Activated T-cell treated with anti-CD3 and anti-CD28 coated beads for 1 hour (primary cell): Measurements from ENCODE around the gene OPA3.

ENCODE experiments used
- DNase-seq: peaks from one replicate; pipeline ENCODE4 v3.0.0-alpha.2; 2020; ENCODE audit warnings: low read depth

Gene OPA3

DNA sequence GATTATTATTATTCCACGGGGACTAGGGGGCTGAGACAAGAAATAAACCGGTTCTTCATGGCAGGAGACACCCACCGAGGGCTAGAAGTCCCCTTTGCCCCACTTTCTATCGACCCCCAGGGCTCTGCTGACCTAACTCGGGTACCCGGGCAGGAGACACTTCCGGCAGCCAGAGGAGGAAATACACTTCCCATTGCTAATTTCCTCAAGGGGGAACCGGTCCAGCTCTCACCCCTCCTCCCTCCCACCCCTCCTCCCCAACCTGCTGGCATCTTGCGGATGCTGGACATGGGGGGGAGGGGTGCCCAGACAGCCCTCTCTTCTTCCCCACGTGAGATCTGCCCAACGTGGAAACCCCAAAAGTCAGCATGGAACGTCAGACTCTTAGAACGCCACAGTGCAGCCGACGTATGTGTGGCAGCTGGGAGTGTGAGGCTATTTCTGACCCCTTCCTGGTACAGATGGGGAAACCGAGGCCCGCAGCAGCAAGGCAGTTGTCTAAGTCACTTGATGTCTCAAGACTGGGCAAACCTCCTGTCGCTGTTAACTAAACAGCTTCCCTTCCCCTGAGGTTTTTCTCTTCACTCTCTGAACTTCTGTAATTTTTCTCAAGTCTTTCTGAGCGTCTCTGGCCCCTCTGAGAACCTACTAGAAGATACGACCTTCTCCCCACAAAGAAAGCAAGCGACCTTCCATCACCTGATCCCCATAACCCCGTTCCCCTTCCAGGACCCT lies 13.8 kb upstream of the OPA3 start:
- no peak for DNase-seq

GRCh38 chr19:45597425-45598111 lies 13.0 kb upstream of the OPA3 start:
- no peak for DNase-seq

DNA sequence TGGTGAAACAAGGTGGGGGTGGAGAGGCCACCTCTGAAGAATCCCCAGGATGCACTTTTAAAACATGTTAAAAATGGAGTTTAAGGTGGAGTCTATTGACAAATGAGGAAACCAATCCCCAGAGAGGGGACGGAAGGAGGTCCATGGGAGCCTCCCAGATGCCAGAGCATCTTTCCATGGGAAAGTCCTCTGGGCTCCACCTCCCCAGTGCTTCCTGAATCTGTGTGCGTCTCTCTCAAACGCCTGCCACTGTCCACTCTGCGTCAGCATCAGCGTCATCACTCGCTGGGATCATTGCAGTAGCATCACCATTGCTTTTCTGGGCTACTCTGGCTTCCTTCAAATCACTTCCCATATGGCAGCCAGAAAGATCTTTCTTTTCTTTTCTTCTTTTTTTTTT lies 11.2 kb upstream of the OPA3 start:
- no peak for DNase-seq

GRCh38 chr19:45593520-45593919 lies 8.9 kb upstream of the OPA3 start:
- no peak for DNase-seq

DNA sequence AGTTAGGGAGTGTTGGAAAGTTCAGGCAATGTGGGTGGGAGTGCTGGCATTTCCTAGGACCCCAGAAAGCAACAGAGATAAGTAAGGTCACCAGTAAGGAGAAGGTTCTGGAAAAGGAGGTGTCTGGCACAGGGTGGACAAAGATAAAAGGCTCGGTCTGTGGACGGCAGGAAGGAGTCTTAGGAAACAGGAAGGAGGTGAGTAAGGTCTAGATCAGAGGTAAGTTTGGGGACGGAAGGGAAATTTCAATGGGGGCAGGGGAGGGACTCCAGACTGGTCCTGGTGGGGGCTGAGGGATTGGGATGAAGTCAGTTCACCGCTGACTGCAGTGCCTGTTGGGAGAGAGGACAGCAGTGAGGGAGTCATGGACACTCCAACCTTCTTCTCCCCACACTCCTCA lies 7.8 kb upstream of the OPA3 start:
- DNase-seq = no peak

DNA sequence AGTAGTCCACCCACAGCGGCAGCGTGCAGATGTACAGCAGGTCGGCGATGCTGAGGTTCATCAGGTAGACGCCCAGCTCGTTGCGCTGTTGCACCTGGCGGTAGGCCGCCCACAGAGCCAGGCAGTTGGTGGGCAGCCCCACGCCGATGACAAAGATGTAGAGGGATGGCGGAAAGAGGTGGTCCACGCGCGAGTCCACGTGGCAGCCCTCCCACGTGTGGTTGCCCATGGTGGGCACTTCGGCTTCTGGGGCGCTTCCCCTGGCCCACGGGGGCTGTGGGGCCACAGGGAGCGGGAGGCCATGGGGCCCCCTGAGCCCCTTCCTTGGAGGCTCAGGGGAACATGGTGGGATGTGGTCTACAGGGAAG lies 7.0 kb upstream of the OPA3 start:
- DNase-seq = no peak

DNA sequence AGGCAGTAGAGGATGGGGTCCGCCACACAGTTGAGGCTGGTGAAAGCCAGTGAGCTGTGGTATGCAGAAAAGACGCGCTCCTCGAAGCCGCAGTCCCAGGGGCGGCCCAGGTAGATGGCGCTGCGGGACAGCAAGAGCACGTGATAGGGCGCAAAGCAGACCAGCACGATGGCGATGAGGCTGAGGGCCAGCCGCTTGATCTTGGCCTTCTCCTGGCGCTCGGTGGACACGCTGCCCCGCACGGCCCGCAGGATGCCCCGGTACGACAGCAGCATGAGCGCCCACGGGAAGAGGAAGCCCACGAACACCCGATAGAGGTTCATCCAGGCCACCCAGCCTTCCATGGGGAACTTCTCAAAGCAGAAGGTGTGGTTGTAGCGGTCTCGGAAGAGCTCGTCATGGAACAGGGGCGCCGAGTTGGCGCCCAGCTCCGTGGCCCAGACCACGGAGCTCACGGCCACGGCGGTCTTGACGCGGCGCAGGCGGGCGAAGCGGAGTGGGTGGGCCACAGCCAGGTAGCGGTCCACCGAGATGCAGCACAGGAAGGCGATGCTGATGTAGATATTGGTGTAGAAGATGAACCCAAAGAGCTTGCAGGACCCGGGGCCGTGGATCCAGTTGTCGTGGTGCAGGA lies 6.5 kb upstream of the OPA3 start:
- DNase-seq = peak; percentile 18

GRCh38 chr19:45590300-45591003 lies 5.8 kb upstream of the OPA3 start:
- no peak for DNase-seq

DNA sequence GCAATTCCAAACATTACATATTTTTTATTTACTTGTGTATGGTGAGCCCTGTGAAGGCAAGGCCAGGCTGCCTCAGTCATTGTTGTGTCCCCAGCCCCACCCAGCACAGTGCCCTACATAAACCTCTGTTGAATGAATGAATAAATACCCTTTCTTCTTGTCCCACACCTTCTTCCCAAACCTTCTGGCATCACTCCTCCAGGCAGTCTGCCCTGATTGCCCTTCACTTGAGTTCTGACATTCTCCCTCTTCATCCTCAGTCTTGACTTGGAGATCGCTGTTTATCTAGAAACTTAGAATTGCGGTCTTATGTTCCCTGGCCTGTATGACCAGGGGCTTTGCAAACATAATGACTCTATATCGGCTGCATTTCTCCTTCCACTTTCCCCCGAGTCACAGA lies 5.2 kb upstream of the OPA3 start:
- no peak for DNase-seq

GRCh38 chr19:45587873-45588272 lies 3.3 kb upstream of the OPA3 start:
- no peak for DNase-seq

DNA sequence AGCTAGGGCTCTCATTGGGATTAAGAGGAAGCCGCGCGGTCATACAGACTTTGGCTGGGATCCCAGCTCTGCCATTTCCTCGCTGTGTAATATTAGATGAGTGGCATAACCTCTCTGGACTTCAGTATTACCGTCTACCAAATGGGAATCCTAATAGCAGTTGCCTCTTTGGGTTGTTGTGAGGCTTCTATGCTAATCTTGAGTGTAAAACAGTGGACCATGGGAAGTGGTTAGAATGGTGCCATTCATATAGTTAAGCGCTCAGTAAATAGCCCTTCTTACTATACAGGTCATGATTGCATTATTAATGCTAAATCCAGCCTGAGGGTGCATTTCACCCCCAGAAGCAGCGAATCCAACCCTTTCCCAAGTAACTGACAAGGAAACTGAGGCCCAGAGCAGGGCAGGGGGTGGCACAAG lies 566 bp upstream of the OPA3 start:
- DNase-seq = no peak

DNA sequence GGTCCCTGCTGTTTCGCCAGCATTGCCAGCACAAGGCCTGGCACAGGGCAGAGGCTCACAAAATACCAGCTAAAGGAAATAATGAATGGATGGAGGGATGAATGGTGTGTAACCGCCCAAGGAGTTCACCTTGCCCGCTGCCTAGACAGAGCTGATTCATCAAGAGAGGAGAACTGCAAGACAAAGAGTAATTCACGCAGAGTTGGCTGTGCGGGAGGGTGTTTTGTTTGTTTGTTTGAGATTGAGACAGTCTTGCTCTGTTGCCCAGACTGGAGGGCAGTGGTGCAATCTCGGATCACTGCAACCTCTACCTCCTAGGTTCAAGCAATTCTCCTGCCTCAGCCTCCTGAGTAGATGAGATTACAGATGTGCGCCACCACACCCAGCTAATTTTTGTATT lies 3.0 kb downstream of the OPA3 start:
- DNase-seq = no peak

GRCh38 chr19:45578861-45579260 lies 5.7 kb downstream of the OPA3 start:
- DNase-seq = no peak

DNA sequence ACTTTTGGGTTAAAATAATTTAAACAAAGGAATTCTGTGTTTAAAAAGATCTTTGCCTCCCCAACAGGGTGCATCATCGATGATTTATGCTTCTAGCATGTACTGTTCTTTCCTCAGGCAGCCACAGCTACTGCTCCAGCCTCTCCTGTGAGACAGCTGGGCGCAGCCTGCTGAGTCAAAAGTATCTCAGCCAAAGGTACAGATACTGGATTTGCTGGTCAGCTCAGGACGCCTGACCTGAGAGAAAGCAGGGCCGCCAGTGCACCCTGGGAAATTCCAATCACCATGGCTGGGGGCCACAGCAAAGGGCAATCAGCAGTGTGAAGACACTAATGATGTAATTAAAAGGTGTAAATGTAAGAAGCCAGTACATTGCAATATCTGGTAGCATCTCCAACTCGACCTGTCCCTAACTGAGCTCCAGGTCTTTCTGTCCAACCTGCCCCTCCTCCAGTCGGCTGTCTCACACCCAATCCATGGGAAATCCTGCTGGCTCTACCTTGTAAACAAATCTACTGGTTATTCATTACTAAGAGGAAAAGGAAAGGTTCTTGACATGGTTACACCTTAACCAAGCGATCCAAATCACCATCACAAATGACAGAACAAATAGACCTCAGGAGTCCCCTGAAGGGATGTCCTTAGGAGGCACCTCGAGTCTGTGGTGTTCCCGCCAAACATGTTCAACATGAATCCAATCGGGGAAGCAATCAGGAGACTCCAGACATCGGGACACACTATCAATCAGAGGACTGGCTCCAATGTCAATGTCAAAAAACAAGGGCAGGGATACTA lies 7.3 kb downstream of the OPA3 start:
- DNase-seq = no peak

DNA sequence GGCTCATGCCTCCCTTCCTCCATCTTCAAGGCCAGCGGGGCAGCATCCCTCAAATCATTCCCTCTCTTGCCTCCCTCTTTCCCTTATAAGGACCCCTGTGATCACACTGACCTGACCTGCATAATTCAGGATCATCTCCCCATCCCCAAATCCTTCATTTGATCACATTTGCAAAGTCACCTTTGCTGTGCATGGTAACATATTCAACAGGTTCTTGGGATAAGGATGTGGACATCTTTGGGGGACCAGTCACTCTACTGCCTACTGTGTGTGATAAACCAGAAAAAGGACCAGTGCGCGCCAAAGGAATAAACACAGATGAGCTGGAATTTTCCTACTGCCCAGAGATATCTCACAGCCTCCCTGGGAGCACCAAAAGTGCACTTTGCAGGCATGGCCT lies 7.9 kb downstream of the OPA3 start:
- no peak for DNase-seq

DNA sequence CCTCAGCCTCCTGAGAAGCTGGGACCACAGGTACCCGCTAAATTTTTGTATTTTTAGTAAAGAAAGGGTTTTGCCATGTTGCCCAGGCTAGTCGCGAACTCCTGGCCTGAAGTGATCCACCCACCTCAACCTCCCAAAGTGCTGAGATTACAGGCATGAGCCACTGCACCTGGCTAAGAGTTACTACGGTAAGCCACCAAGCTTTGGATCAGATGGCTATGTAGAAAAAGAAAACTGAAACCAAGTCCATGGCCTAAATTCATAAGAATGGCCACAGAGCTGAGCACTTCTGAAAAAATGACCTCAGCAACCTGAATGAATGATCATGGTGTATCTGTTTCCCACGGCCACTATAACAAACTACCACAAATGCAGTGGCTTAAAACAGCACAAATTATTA lies 9.4 kb downstream of the OPA3 start:
- DNase-seq = no peak

GRCh38 chr19:45574526-45574925 lies 10.1 kb downstream of the OPA3 start:
- DNase-seq = no peak

DNA sequence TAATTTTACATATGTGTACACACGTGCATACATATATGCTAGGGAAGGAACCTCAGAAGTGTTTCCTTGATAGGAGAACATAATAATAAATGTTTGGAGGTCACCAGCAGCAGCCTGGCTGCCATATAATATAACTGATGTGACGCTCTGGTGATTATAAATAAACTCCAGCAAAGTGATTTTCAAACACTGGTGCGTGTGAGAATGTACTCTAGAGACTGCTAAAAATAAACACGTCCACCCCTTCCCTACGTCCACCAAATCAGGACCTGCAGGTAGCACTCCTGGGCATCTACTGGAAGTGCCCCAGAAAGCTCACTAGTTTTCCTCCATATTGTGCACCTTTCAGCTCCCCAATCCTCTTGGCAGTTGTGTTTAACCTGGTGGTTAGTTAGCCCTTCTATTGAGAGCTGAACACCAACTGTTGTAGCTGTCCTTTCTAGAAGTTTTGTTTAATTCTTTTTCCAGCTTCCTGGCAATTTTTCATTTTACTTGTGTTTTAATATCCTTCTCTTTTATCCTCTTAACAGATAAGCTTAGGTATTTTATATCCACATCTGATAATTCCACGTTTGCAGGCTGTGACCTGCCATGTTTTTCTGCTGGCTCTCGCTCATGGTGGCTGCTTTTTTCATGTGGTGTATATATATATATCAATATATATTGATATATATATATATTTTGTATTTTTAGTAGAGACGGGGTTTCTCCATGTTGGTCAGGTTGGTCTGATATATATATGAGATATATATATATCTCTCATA lies 13.0 kb downstream of the OPA3 start:
- DNase-seq = no peak

DNA sequence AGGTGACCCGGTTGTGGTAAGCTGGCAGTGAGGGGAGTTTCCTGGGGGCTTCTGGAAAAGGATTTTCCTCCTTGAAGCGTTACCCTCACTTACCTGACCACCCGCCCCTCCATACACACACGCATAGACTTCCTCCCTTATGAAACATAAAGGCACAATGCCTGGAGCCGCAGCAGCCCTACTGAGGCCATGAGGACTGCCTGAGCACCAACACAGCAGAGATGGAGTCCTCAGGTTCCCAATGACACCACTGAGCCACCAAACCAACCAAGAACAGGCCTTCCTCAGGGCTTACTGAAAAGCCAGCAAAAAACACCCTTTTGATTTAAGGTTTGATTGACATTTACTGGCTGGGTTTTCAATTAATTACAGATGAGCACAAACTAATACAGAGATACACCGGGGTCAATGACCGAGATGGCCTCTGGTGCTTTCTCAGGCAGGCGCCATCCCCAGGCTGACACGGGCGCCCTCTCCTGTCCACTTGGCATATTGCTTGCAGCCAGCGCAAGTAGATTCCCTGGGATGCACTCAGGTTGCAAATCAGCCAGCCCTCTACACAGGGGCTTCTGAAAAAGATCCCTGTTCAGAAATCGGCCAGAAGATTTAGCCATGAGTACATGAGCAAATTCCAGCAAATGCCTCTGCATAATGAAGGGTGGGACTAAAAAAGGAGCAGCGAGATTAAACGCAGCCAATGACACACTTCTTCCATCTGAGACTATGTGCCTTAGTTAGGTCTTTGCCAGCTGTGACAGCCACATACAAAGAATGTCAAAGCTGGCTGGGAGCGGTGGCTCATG lies 14.8 kb downstream of the OPA3 start:
- DNase-seq = peak; percentile 38

DNA sequence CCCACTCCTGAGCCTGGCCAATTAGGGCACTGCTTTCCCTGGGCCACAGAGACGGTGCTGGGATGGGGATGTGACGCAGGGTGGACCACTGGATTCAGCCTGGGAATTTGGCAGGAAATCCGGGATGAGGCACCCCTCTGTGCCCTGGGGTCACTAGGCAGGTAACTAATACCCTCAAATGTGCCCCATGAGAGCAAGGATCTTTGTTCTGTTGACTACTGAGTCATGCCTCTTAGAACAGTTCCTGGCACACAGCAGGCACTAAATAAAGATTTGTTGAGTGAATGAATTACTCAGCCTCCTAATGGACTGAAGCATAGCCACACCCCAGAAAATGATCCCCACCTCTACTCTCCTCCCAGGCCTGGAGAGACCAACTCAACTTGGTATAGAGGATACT lies 15.9 kb downstream of the OPA3 start:
- DNase-seq = no peak
